OCI-LY3 (cell line): ENCODE results near the gene CNIH1.

Experiments used
- CTCF ChIP-seq: fragments of 200-600, 300-600 bp; sonication (generic); IDR thresholded peaks from 2 replicates; pipeline ENCODE4 v1.5.1; 2014; ENCODE audit warnings: antibody characterized with exemption, low read length, low read depth
- EZH2phosphoT487 ChIP-seq: fragments of 200-600 bp; shearing (Covaris generic); IDR thresholded peaks from 2 replicates; pipeline ENCODE4 v1.6.1; 2018; ENCODE audit warnings: antibody characterized with exemption, mixed run types, low read depth

GRCh38 chr14:54420478-54421142, 20.6 kb downstream of the CNIH1 start:
- TF ChIP-seq CTCF (peak; percentile 50), EZH2phosphoT487 (no peak)
